WTC11 (cell line): ENCODE results near the gene INF2. TPM values are rescaled to one million over a fixed set of nuclear protein-coding genes. Genes with fewer than 3 reads are reported as not detected.

Experiments used
- ATAC-seq: fragments of 200-7000 bp; cut with Tn5 transposase; 2 replicates; pipeline ENCODE4 v1.10.0; 2021; ENCODE audit warnings: mild to moderate bottlenecking, moderate library complexity
- CTCF ChIA-PET: fragments of 300-600 bp; sonication (Branson Sonifier 250); formaldehyde crosslinking; loops from one replicate; lab custom pipeline; 2021; ENCODE audit warnings: antibody characterized with exemption; lab: Charles Lee
- POLR2A ChIA-PET: fragments of 350-600 bp; sonication (Branson Sonifier 250); formaldehyde crosslinking; loops from one replicate; lab custom pipeline; 2021; ENCODE audit warnings: antibody characterized with exemption; lab: Charles Lee
- DNase-seq: peaks from one replicate; pipeline ENCODE4 v3.0.0; 2021; ENCODE audit warnings: low spot score
- H3K27ac Mint-ChIP-seq: 2 replicates; pipeline ENCODE4 v1.8.0; 2021; ENCODE audit warnings: mixed read lengths
- H3K27me3 Mint-ChIP-seq: 2 replicates; pipeline ENCODE4 v1.8.0; 2021; ENCODE audit warnings: low read depth, mild to moderate bottlenecking, moderate library complexity, mixed read lengths
- H3K36me3 Mint-ChIP-seq: 2 replicates; pipeline ENCODE4 v1.8.0; 2021; ENCODE audit warnings: mixed read lengths
- H3K4me1 Mint-ChIP-seq: 2 replicates; pipeline ENCODE4 v1.8.0; 2022; ENCODE audit warnings: mixed read lengths
- H3K4me3 Mint-ChIP-seq: 2 replicates; pipeline ENCODE4 v1.8.0; 2021; ENCODE audit warnings: mild to moderate bottlenecking, moderate library complexity, mixed read lengths
- H3K9me3 Mint-ChIP-seq: 2 replicates; pipeline ENCODE4 v1.8.0; 2021; ENCODE audit warnings: mixed read lengths
- AR ChIP-seq: fragments of 250-450 bp; sonication (Bioruptor Pico); IDR thresholded peaks from 2 replicates; pipeline ENCODE4 v1.9.0; 2021; ENCODE audit warnings: mild to moderate bottlenecking
- ATF1 ChIP-seq: sonication (generic); formaldehyde crosslinking; IDR thresholded peaks from 2 replicates; pipeline ENCODE4 v1.8.1; 2023; ENCODE audit warnings: mild to moderate bottlenecking, moderate library complexity, missing genetic modification reagents
- ATF2 ChIP-seq: sonication (generic); formaldehyde crosslinking; IDR thresholded peaks from 2 replicates; pipeline ENCODE4 v1.8.1; 2022; ENCODE audit warnings: low read depth, missing genetic modification reagents, borderline replicate concordance
- ATF3 ChIP-seq: sonication (generic); formaldehyde crosslinking; conservative IDR thresholded peaks from 2 replicates; pipeline ENCODE4 v1.8.1; 2022; ENCODE audit warnings: mild to moderate bottlenecking, missing genetic modification reagents
- CTCF ChIP-seq: fragments of 200-600 bp; IDR thresholded peaks from 2 replicates; pipeline ENCODE4 v1.8.0; 2022; ENCODE audit warnings: antibody characterized with exemption
- E2F4 ChIP-seq: sonication (generic); formaldehyde crosslinking; IDR thresholded peaks from 2 replicates; pipeline ENCODE4 v1.8.1; 2022; ENCODE audit warnings: low read depth, mild to moderate bottlenecking, moderate library complexity, missing genetic modification reagents, borderline replicate concordance
- FOXP1 ChIP-seq: sonication (generic); formaldehyde crosslinking; IDR thresholded peaks from 2 replicates; pipeline ENCODE4 v1.8.0; 2022; ENCODE audit warnings: missing genetic modification reagents, mild to moderate bottlenecking, moderate library complexity, borderline replicate concordance
- GTF2I ChIP-seq: fragments of 250-450 bp; sonication (Bioruptor Pico); conservative IDR thresholded peaks from 2 replicates; pipeline ENCODE4 v1.4.0; 2021; ENCODE audit warnings: mild to moderate bottlenecking
- NR1H2 ChIP-seq: sonication (generic); formaldehyde crosslinking; IDR thresholded peaks from 2 replicates; pipeline ENCODE4 v1.9.0; 2021; ENCODE audit warnings: mild to moderate bottlenecking, moderate library complexity, missing genetic modification reagents
- STAT6 ChIP-seq: sonication (generic); formaldehyde crosslinking; conservative IDR thresholded peaks from 2 replicates; pipeline ENCODE4 v1.8.1; 2023; ENCODE audit warnings: mild to moderate bottlenecking, low read depth, missing genetic modification reagents, moderate library complexity
- ZNF423 ChIP-seq: fragments of 250-450 bp; sonication (Bioruptor Pico); IDR thresholded peaks from 2 replicates; pipeline ENCODE4 v2.1.2; 2022; ENCODE audit warnings: mild to moderate bottlenecking, moderate library complexity
- ZSCAN18 ChIP-seq: fragments of 250-450 bp; sonication (Bioruptor Pico); IDR thresholded peaks from 2 replicates; pipeline ENCODE4 v2.1.2; 2022; ENCODE audit warnings: mild to moderate bottlenecking, moderate library complexity
- total RNA-seq: library from RNA; stranded (reverse); gene quantifications from 3 replicates; pipeline ENCODE4 v1.2.3, GENCODE V29; 2021

Gene INF2
- total RNA-seq, 1 experiment from 2014 or later, result 82.4 TPM

- ChIA-PET CTCF (interaction anchor here (1.2 to 3.4 kb wide), 13 partner anchors 13 to 190 kb away, joined by 3 to 62 read pairs (median 8); no protein-coding TSS in a partner anchor), POLR2A (interaction anchor here (1.2 to 2.1 kb wide), 3 partner anchors 15 to 72 kb away, joined by 4 to 10 read pairs (median 5); partner anchors contain the start of gene ZBTB42)
- TF ChIP-seq ATF1 (CRISPR knock-in tag), result no peak
- TF ChIP-seq ZSCAN18, result no peak
- no peak for TF ChIP-seq NR1H2 (CRISPR knock-in tag)
- no peak for TF ChIP-seq AR (CRISPR knock-in tag)
- Mint-ChIP-seq H3K27ac (peak overlapping the region; percentile 77), H3K27me3 (peaks cover 14% of the 10 kb centered on the region), H3K9me3 (peaks cover 22% of the 10 kb centered on the region), H3K36me3 (peaks cover 31% of the 10 kb centered on the region), H3K4me3 (peak overlapping the region; percentile 95), H3K4me1 (peaks cover 11% of the 10 kb centered on the region)
- ATAC-seq (no peak), DNase-seq (no peak)
Measured at GRCh38 chr14:104753528-104754212, 64.3 kb downstream of the INF2 start.

GRCh38 chr14:104754213-104754851 is 64.9 kb downstream of the INF2 start:
- POLR2A ChIA-PET, result interaction anchor here (2.1 kb wide), 1 partner anchor 14 kb away, joined by 10 read pairs; no protein-coding TSS in a partner anchor
- H3K36me3 Mint-ChIP-seq, result peaks cover 35% of the 10 kb centered on the region
- no peak for TF ChIP-seq ATF2 (CRISPR knock-in tag)

GRCh38 chr14:104755621-104756020 is 66.2 kb downstream of the INF2 start:
- DNase-seq, result no peak
- Mint-ChIP-seq H3K4me3 (no peak overlapping the region), H3K4me1 (peaks cover 10% of the 10 kb centered on the region), H3K36me3 (peaks cover 29% of the 10 kb centered on the region), H3K27me3 (no peaks in the 10 kb centered on the region; the same call in 1 of the 2 replicates), H3K9me3 (peaks cover 6% of the 10 kb centered on the region), H3K27ac (no peak overlapping the region)
- CTCF ChIA-PET, result interaction anchor here (1.2 kb wide), 1 partner anchor 13 kb away, joined by 4 read pairs; no protein-coding TSS in a partner anchor
- ATAC-seq, result no peak
- POLR2A ChIA-PET, result no interaction called here
- TF ChIP-seq FOXP1 (CRISPR knock-in tag), result no peak
- TF ChIP-seq STAT6 (CRISPR knock-in tag), result no peak
- no peak for TF ChIP-seq ATF3 (CRISPR knock-in tag)
- no peak for TF ChIP-seq E2F4 (CRISPR knock-in tag)
- TF ChIP-seq GTF2I (CRISPR knock-in tag), result no peak
- no peak for TF ChIP-seq CTCF
- no peak for TF ChIP-seq AR (CRISPR knock-in tag)
- TF ChIP-seq ZNF423, result no peak

More at GRCh38 chr14:104754213-104754851, 64.9 kb downstream of the INF2 start:
- peaks cover 11% of the 10 kb centered on the region for H3K27me3 Mint-ChIP-seq
- peaks cover 18% of the 10 kb centered on the region for H3K9me3 Mint-ChIP-seq
- peaks cover 9% of the 10 kb centered on the region for H3K4me1 Mint-ChIP-seq
- CTCF ChIA-PET, result interaction anchor here (0.7 to 3.4 kb wide), 5 partner anchors 12 to 72 kb away, joined by 3 to 62 read pairs (median 8); no protein-coding TSS in a partner anchor
- peak overlapping the region; percentile 77 for H3K27ac Mint-ChIP-seq
- ATAC-seq (no peak), DNase-seq (no peak)
- H3K4me3 Mint-ChIP-seq, result peak overlapping the region; percentile 95
